ENCODE data around the gene DPYSL5. TPM values are rescaled to one million over a fixed set of nuclear protein-coding genes. Genes with fewer than 3 reads are reported as not detected.

The DPYSL5 gene, protein sequence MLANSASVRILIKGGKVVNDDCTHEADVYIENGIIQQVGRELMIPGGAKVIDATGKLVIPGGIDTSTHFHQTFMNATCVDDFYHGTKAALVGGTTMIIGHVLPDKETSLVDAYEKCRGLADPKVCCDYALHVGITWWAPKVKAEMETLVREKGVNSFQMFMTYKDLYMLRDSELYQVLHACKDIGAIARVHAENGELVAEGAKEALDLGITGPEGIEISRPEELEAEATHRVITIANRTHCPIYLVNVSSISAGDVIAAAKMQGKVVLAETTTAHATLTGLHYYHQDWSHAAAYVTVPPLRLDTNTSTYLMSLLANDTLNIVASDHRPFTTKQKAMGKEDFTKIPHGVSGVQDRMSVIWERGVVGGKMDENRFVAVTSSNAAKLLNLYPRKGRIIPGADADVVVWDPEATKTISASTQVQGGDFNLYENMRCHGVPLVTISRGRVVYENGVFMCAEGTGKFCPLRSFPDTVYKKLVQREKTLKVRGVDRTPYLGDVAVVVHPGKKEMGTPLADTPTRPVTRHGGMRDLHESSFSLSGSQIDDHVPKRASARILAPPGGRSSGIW
- total RNA-seq (2022; extraction: Qiagen RNA extraction), result 3.6 to 7.7 TPM (median 5.3 TPM) in 5 replicates

DNA sequence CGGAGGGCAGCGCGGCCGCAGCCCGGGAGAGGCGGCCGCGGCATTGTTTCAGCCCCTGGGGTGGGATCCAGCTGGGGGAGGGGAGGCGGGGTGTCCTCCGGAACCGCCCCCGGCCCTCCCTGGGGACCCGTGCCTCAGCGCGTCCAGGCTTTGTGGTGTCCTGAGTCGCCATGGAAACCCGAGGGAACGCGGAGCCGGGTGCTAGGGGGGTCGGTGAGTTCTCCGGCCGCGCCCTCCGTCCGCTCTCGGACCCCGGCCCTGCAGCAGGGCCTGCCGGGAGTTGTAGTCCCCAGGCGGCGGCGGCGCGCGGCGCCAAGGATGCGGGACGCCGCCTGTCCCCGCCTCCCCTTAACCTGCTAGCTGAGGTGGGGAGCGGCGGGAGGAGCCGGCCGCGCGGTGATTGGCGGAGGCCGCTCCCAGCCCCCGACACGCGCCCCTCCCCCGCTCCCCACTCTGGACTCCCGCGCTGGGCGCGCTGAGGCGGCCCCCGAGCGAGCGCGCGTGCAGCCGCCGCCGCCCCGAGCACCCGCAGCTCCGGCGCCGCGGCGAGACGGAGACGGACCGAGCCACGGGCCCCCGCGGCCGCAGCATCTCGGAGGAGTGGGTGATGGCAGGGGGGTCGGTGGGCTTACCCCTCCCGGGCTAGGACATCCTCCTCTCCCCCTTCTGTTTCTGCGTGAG, at the start of gene DPYSL5:
DPYSL5 (plus strand) TSS at position 478 of the 681 bp plus-strand sequence. CDS start 50,368 bp downstream, outside the sequence.

DNA sequence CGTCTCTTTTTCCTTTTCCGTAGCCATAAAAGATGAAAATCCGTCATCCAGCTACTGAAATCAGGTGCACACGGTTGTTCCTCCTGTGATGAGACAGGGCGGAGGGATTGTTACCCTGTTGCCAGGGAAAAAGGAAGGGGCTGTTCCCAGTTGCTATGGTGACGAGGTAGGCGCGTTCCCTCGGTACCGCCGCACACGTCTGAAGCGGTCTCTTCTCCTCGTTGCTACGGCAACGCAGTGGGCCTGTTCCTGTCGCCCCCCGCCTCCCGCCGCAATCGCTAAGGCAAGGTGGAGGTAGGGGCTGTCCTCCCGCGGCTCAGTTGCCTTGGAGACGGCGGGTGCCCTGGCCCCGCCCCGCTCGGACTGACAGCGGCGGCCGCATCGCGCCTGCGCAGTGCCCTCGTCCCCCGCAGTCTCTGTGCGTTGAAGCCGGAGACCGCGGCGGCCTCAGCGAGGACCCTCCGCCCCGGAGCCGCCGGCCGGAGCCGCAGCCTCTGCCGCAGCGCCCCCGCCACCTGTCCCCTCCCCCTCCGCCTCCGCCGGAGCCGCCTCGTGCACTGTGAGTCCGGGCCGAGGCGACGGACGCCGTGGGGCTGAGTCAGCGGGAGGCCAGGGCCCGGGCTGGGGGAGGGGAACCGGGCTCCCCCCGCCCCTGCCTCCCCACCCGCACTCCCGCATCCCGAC, 122.5 kb downstream of the DPYSL5 start, which contains the start of gene MAPRE3:
MAPRE3 (plus strand) TSS at position 394 of the 684 bp plus-strand sequence. CDS start 51,582 bp downstream, outside the sequence.

Other genes starting within 250 kb of the DPYSL5 start
- 0.31 to 0.38 TPM (median 0.35 TPM) in 3 of 5 replicates, not detected in the others for gene CIB4, start 206.8 kb upstream of the DPYSL5 start, total RNA-seq (2022; extraction: Qiagen RNA extraction)
- 0.43 to 0.94 TPM (median 0.79 TPM) in 5 replicates for gene KCNK3, start 155.4 kb upstream of the DPYSL5 start, total RNA-seq (2022; extraction: Qiagen RNA extraction)
- gene SLC35F6, start 83.8 kb upstream of the DPYSL5 start, total RNA-seq (2022; extraction: Qiagen RNA extraction), result 32.7 to 38.7 TPM (median 35.5 TPM) in 5 replicates
- 40.4 to 56.5 TPM (median 52.3 TPM) in 5 replicates for gene CENPA, start 62.1 kb upstream of the DPYSL5 start, total RNA-seq (2022; extraction: Qiagen RNA extraction)
- gene MAPRE3, start 122.5 kb downstream of the DPYSL5 start, total RNA-seq (2022; extraction: Qiagen RNA extraction), result 9.4 to 12.8 TPM (median 10.7 TPM) in 5 replicates
- 53.5 to 68.3 TPM (median 65.9 TPM) in 5 replicates for gene TMEM214, start 184.8 kb downstream of the DPYSL5 start, total RNA-seq (2022; extraction: Qiagen RNA extraction)
- gene AGBL5, start 203.5 kb downstream of the DPYSL5 start, total RNA-seq (2022; extraction: Qiagen RNA extraction), result 28.1 to 32.0 TPM (median 30.4 TPM) in 5 replicates
- gene OST4, start 223.5 kb downstream of the DPYSL5 start, total RNA-seq (2022; extraction: Qiagen RNA extraction), result 539 to 642 TPM (median 562 TPM) in 5 replicates
- gene EMILIN1, start 230.5 kb downstream of the DPYSL5 start, total RNA-seq (2022; extraction: Qiagen RNA extraction), result 0.27 to 0.56 TPM (median 0.47 TPM) in 5 replicates
- 7.6 to 10.4 TPM (median 10.2 TPM) in 5 replicates for gene KHK, start 238.6 kb downstream of the DPYSL5 start, total RNA-seq (2022; extraction: Qiagen RNA extraction)